OCI-LY7 (cell line): ENCODE data around the gene ALPG. TPM values are rescaled to one million over a fixed set of nuclear protein-coding genes. Genes with fewer than 3 reads are reported as not detected.

Source experiments
- BruUV-seq: library from RNA; stranded (reverse); fragments of 400-500 nt; replicated peaks from 2 replicates; lab custom pipeline; 2021; lab: Mats Ljungman, UMichigan
- CTCF ChIA-PET: fragments of 300-600 bp; sonication (Branson Sonifier 250); formaldehyde crosslinking; loops from one replicate; lab custom pipeline; 2022; ENCODE audit warnings: antibody characterized with exemption; ENCODE audit not compliant: unreplicated experiment; lab: Charles Lee
- POLR2A ChIA-PET: fragments of 300-600 bp; sonication (Branson Sonifier 250); formaldehyde crosslinking; loops from one replicate; lab custom pipeline; 2022; ENCODE audit warnings: antibody characterized with exemption; lab: Charles Lee
- DNase-seq: peaks from one replicate; pipeline ENCODE4 v3.0.0-alpha.2; 2015; ENCODE audit warnings: low spot score
- H2AFZ ChIP-seq: fragments of 200-600 bp; sonication (generic), shearing (Covaris generic); 2 replicates; pipeline ENCODE4 v1.6.1; 2014; ENCODE audit warnings: mild to moderate bottlenecking, antibody characterized with exemption, low read length, moderate library complexity
- H3K27ac ChIP-seq: fragments of 200-600 bp; sonication (generic); 2 replicates; pipeline ENCODE4 v1.5.1; 2014; ENCODE audit warnings: mixed run types, low read depth, mild to moderate bottlenecking, moderate library complexity, low read length, inconsistent platforms; ENCODE audit not compliant: poor library complexity, severe bottlenecking
- H3K36me3 ChIP-seq: fragments of 200-600 bp; sonication (generic); 2 replicates; pipeline ENCODE4 v1.6.1; 2014; ENCODE audit warnings: mild to moderate bottlenecking, antibody characterized with exemption, low read length, moderate library complexity, mixed read lengths; ENCODE audit not compliant: insufficient read depth
- H3K4me1 ChIP-seq: fragments of 200-600 bp; sonication (generic); 2 replicates; pipeline ENCODE4 v1.5.1; 2014; ENCODE audit warnings: mild to moderate bottlenecking, low read length; ENCODE audit not compliant: insufficient read depth, poor library complexity, severe bottlenecking
- H3K4me2 ChIP-seq: fragments of 200-600 bp; sonication (generic); 2 replicates; pipeline ENCODE4 v1.6.1; 2014; ENCODE audit warnings: mild to moderate bottlenecking, low read length
- H3K4me3 ChIP-seq: fragments of 200-600 bp; sonication (generic); 2 replicates; pipeline ENCODE4 v1.5.1; 2014; ENCODE audit warnings: mild to moderate bottlenecking, low read depth, low read length; ENCODE audit not compliant: poor library complexity, severe bottlenecking
- H3K79me2 ChIP-seq: fragments of 200-600 bp; sonication (generic); 2 replicates; pipeline ENCODE4 v1.6.1; 2016; ENCODE audit warnings: low read depth, mild to moderate bottlenecking, low read length, moderate library complexity, mixed read lengths; ENCODE audit not compliant: insufficient read depth
- H3K9me2 ChIP-seq: fragments of 200-600 bp; sonication (generic); 2 replicates; pipeline ENCODE4 v1.6.1; 2016; ENCODE audit warnings: mild to moderate bottlenecking, low read length, mixed read lengths; ENCODE audit not compliant: insufficient read depth
- H3K9me3 ChIP-seq: fragments of 200-600 bp; sonication (generic); 2 replicates; pipeline ENCODE4 v1.6.1; 2014; ENCODE audit warnings: mild to moderate bottlenecking, mixed run types, low read length, mixed read lengths
- H4K20me1 ChIP-seq: fragments of 200-600 bp; sonication (generic); 2 replicates; pipeline ENCODE4 v1.6.1; 2014; ENCODE audit warnings: mild to moderate bottlenecking, antibody characterized with exemption, low read length, moderate library complexity, mixed read lengths; ENCODE audit not compliant: insufficient read depth
- CTCF ChIP-seq: fragments of 200-600 bp; sonication (generic); conservative IDR thresholded peaks from 2 replicates; pipeline ENCODE4 v1.5.1; 2014; ENCODE audit warnings: mild to moderate bottlenecking, antibody characterized with exemption, low read length, moderate library complexity, mixed read lengths
- EZH2phosphoT487 ChIP-seq: fragments of 200-600 bp; sonication (generic); IDR thresholded peaks from 2 replicates; pipeline ENCODE4 v1.6.1; 2018; ENCODE audit warnings: low read depth, borderline replicate concordance, mild to moderate bottlenecking, mixed run types, antibody characterized with exemption, low read length, moderate library complexity, mixed read lengths
- intact Hi-C: fragments of 100-400 bp; cut with micrococcal nuclease; formaldehyde crosslinking; loops from one replicate; pipeline ENCODE4 v1.10.0; 2022; ENCODE audit not compliant: unreplicated experiment
- total RNA-seq, 2 experiments: library from RNA; depleted of rRNA in 1 of 2; stranded (reverse); fragments of >200 nt in 1 of 2; shearing (Covaris generic) in 1 of 2; gene quantifications; 2 replicates each; pipeline ENCODE4 v1.2.3, GENCODE V29; 2014 to 2022

Gene ALPG
- total RNA-seq, 2 experiments from 2014 or later, result not detected

- CTCF ChIA-PET, result no interaction called here
- no peaks in the 10 kb centered on the region for H3K9me2 ChIP-seq
- no TSS peak for BruUV-seq
- H3K9me3 ChIP-seq, result no peaks in the 10 kb centered on the region
- intact Hi-C loops, result no loop called here
- H3K79me2 ChIP-seq, result no peaks in the 10 kb centered on the region
- H2AFZ ChIP-seq, result no peak overlapping the region
- POLR2A ChIA-PET, result no interaction called here
- no peak for DNase-seq
- H3K4me2 ChIP-seq, result no peak overlapping the region
- no peak for TF ChIP-seq EZH2phosphoT487
- no peak for TF ChIP-seq CTCF
- H4K20me1 ChIP-seq, result no peaks in the 10 kb centered on the region
- no peak overlapping the region for H3K4me3 ChIP-seq
- no peak overlapping the region for H3K27ac ChIP-seq
- H3K36me3 ChIP-seq, result no peaks in the 10 kb centered on the region
- H3K4me1 ChIP-seq, result no peaks in the 10 kb centered on the region
Measured at GRCh38 chr2:232438091-232438490, 31.4 kb downstream of the ALPG start.

GRCh38 chr2:232438951-232439757 lies 32.5 kb downstream of the ALPG start:
- no peak for TF ChIP-seq EZH2phosphoT487
- peak; percentile 65 for TF ChIP-seq CTCF
- no peaks in the 10 kb centered on the region for H3K79me2 ChIP-seq
- H4K20me1 ChIP-seq, result no peaks in the 10 kb centered on the region
- no peaks in the 10 kb centered on the region for H3K9me3 ChIP-seq
- H3K4me2 ChIP-seq, result no peak overlapping the region
- H3K4me3 ChIP-seq, result no peak overlapping the region
- CTCF ChIA-PET, result interaction anchor here (0.6 to 0.7 kb wide), 2 partner anchors 74 to 81 kb away, joined by 3 to 4 read pairs; no protein-coding TSS in a partner anchor
- H3K9me2 ChIP-seq, result no peaks in the 10 kb centered on the region
- POLR2A ChIA-PET, result no interaction called here
- no peak overlapping the region for H3K27ac ChIP-seq
- intact Hi-C loops, result no loop called here
- DNase-seq, result peak; percentile 28
- no TSS peak for BruUV-seq
- H3K36me3 ChIP-seq, result no peaks in the 10 kb centered on the region
- peaks cover 2% of the 10 kb centered on the region for H3K4me1 ChIP-seq
- H2AFZ ChIP-seq, result no peak overlapping the region

- POLR2A ChIA-PET, result no interaction called here
- no peaks in the 10 kb centered on the region for H3K9me2 ChIP-seq
- H3K4me1 ChIP-seq, result peaks cover 4% of the 10 kb centered on the region
- DNase-seq, result no peak
- H3K4me3 ChIP-seq, result no peak overlapping the region
- no peaks in the 10 kb centered on the region for H3K9me3 ChIP-seq
- H3K4me2 ChIP-seq, result no peak overlapping the region
- H3K79me2 ChIP-seq, result no peaks in the 10 kb centered on the region
- CTCF ChIA-PET, result interaction anchor here (0.6 kb wide), 1 partner anchor 73 kb away, joined by 4 read pairs; no protein-coding TSS in a partner anchor
- no peaks in the 10 kb centered on the region for H4K20me1 ChIP-seq
- intact Hi-C loops, result loop anchor here (2.0 kb wide), 4 partner anchors 69 to 533 kb away; no protein-coding TSS in a partner anchor
- no peaks in the 10 kb centered on the region for H3K36me3 ChIP-seq
- TF ChIP-seq CTCF (peak; percentile 59), EZH2phosphoT487 (no peak)
- H3K27ac ChIP-seq, result no peak overlapping the region
- no TSS peak for BruUV-seq
- H2AFZ ChIP-seq, result no peak overlapping the region
Measured at GRCh38 chr2:232439758-232440135, 33.1 kb downstream of the ALPG start.
